Colonic mucosa (tissue), 4 donors: ENCODE measurements around the gene PGLYRP2. TPM values are rescaled to one million over a fixed set of nuclear protein-coding genes. Genes with fewer than 3 reads are reported as not detected.

Experiments used
- DNase-seq: peaks from one replicate; pipeline ENCODE4 v3.0.0-alpha.2; 2020
- H3K27ac ChIP-seq: fragments of 200-600 bp; one replicate; pipeline ENCODE4 v1.8.0; 2021
- H3K27me3 ChIP-seq: fragments of 200-600 bp; one replicate; pipeline ENCODE4 v1.8.0; 2021
- H3K36me3 ChIP-seq: fragments of 200-600 bp; one replicate; pipeline ENCODE4 v1.8.0; 2021
- H3K4me1 ChIP-seq: fragments of 200-600 bp; one replicate; pipeline ENCODE4 v1.8.0; 2021; ENCODE audit warnings: mild to moderate bottlenecking
- H3K4me3 ChIP-seq: fragments of 200-600 bp; one replicate; pipeline ENCODE4 v1.8.0; 2021
- H3K9ac ChIP-seq, 2 donors: one replicate each; pipeline ENCODE4 v1.7.0; 2013; ENCODE audit warnings: control low read depth in 2 of 2, low read depth in 2 of 2, low read length in 2 of 2
- H3K9me3 ChIP-seq: fragments of 200-600 bp; one replicate; pipeline ENCODE4 v1.8.0; 2021
- CTCF ChIP-seq: fragments of 200-600 bp; IDR thresholded peaks from one replicate; pipeline ENCODE4 v1.8.0; 2022; ENCODE audit warnings: antibody characterized with exemption, mild to moderate bottlenecking
- intact Hi-C: fragments of 100-400 bp; cut with DNase I; formaldehyde crosslinking; loops from one replicate; pipeline ENCODE4 v1.14.1; 2022
- total RNA-seq, 2 donors: library from RNA; stranded (reverse); fragmentation: NEBNext Ultra II Directional in 1 of 2; extraction: Animal tissue kit (Norgen Biotek cat#: 25700) in 1 of 2; gene quantifications; one replicate each; pipeline ENCODE4 v1.2.1, GENCODE V29; 2021
- donor health status: healthy.
- donor health status: DM: no; HTN: no; CAD: no.
- donor health status: DM: no; HTN: no; CAD: no.

Gene PGLYRP2
- total RNA-seq, 2 donors from 2014 or later = not detected

GRCh38 chr19:15445807-15446376 is 33.4 kb downstream of the PGLYRP2 start:
- H3K27ac ChIP-seq = no peak overlapping the region
- H3K27me3 ChIP-seq = no peaks in the 10 kb centered on the region
- H3K9ac ChIP-seq = no peak overlapping the region
- H3K4me3 ChIP-seq = no peak overlapping the region
- H3K9me3 ChIP-seq = no peaks in the 10 kb centered on the region
- no peak for DNase-seq
- no peaks in the 10 kb centered on the region for H3K36me3 ChIP-seq
- intact Hi-C loops = no loop called here
- no peak for TF ChIP-seq CTCF
- no peaks in the 10 kb centered on the region for H3K4me1 ChIP-seq

GRCh38 chr19:15445227-15445605 is 34.1 kb downstream of the PGLYRP2 start:
- Histone ChIP-seq H3K9ac (no peak overlapping the region), H3K36me3 (no peaks in the 10 kb centered on the region), H3K27me3 (no peaks in the 10 kb centered on the region), H3K4me1 (no peaks in the 10 kb centered on the region), H3K4me3 (no peak overlapping the region), H3K9me3 (no peaks in the 10 kb centered on the region), H3K27ac (no peak overlapping the region)
- no peak for DNase-seq
- no peak for TF ChIP-seq CTCF
- intact Hi-C loops = no loop called here

GRCh38 chr19:15444505-15445226 is 34.6 kb downstream of the PGLYRP2 start:
- no peak for TF ChIP-seq CTCF
- no peaks in the 10 kb centered on the region for H3K9me3 ChIP-seq
- DNase-seq = no peak

GRCh38 chr19:15443838-15444237 is 35.5 kb downstream of the PGLYRP2 start:
- no peak for TF ChIP-seq CTCF
- Histone ChIP-seq H3K36me3 (no peaks in the 10 kb centered on the region), H3K4me3 (no peak overlapping the region), H3K9me3 (no peaks in the 10 kb centered on the region), H3K9ac (no peak overlapping the region), H3K27me3 (no peaks in the 10 kb centered on the region), H3K4me1 (no peaks in the 10 kb centered on the region), H3K27ac (no peak overlapping the region)
- intact Hi-C loops = no loop called here
- no peak for DNase-seq

More at GRCh38 chr19:15444505-15445226, 34.6 kb downstream of the PGLYRP2 start:
- intact Hi-C loops = no loop called here
- H3K9ac ChIP-seq = no peak overlapping the region
- H3K4me3 ChIP-seq = no peak overlapping the region
- no peak overlapping the region for H3K27ac ChIP-seq
- H3K36me3 ChIP-seq = no peaks in the 10 kb centered on the region
- no peaks in the 10 kb centered on the region for H3K27me3 ChIP-seq
- no peaks in the 10 kb centered on the region for H3K4me1 ChIP-seq

- H3K9me3 ChIP-seq = no peaks in the 10 kb centered on the region
- no peak for TF ChIP-seq CTCF
- H3K9ac ChIP-seq = no peak overlapping the region
- H3K27ac ChIP-seq = no peak overlapping the region
- intact Hi-C loops = no loop called here
- no peaks in the 10 kb centered on the region for H3K36me3 ChIP-seq
- H3K4me1 ChIP-seq = no peaks in the 10 kb centered on the region
- no peaks in the 10 kb centered on the region for H3K27me3 ChIP-seq
- DNase-seq = no peak
- no peak overlapping the region for H3K4me3 ChIP-seq
Observed at GRCh38 chr19:15443325-15443724, 36.0 kb downstream of the PGLYRP2 start.
